Measurements from ENCODE around the gene DEGS1.
A peak's percentile ranks its signal among the peaks of the same experiment; 100 is the strongest.

Gene DEGS1

DNA sequence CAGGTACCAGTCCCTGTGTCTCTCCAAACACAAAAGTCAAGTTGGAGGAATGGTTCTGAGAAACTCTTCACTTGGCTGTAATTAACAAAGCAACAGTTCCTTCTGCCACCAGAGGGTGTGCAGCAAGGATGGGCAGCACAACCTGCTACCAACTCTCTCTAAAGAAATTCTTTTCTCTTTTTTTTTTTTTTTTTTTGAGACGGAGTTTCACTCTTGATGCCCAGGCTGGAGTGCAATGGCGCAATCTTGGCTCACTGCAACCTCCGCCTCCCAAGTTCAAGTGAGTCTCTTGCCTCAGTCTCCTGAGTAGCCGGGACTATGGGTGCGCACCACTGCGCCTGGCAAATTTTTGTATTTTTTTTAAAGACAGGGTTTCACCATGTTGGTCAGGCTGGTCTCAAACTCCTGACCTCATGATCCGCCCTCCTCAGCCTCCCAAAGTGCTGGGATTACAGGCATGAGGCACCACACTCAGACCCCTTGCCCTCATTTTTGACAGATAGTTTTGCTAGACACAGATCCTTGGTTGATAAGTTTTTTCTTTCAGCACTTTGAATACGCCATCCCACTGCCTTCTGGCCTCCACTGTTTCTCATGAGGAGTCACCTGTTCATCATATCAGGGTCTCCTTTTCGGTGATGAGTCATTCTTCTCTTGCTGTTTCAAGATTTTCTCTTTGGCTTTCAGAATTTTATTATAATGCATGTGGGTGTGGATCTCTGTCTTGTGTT, 12.1 kb upstream of the DEGS1 start:
- Histone ChIP-seq H3K9me3 (ENCODE audit: control insufficient read depth, insufficient read depth, low read length) (no peaks in the 10 kb centered on the region), H3K36me3 (ENCODE audit: control insufficient read depth, low read length) (no peaks in the 10 kb centered on the region), H3K27ac (ENCODE audit: low read depth, low read length) (no peak overlapping the region), H3K4me2 (ENCODE audit: low read length) (no peak overlapping the region), H3K27me3 (ENCODE audit: control insufficient read depth, low read length) (no peaks in the 10 kb centered on the region), H3K4me1 (ENCODE audit: control insufficient read depth, low read length) (peaks cover 32% of the 10 kb centered on the region), H4K20me1 (ENCODE audit: control insufficient read depth, insufficient read depth, low read depth, low read length) (no peaks in the 10 kb centered on the region), H3F3A (ENCODE audit: control insufficient read depth, insufficient read depth) (0 out of 2 replicates have a peak, but pooled peaks cover 3% of the 10 kb centered on the region), H3K79me2 (ENCODE audit: control insufficient read depth, low read length) (no peaks in the 10 kb centered on the region), H3K4me3 (ENCODE audit: low read length) (no peak overlapping the region), H3K9me2 (replicated peaks; ENCODE audit: control insufficient read depth, low read length) (no peaks in the 10 kb centered on the region)
- TF ChIP-seq EZH2phosphoT487 (IDR thresholded peaks at IDR 0.05; ENCODE audit: borderline replicate concordance, low read length) = no peak
- TF ChIP-seq, protein P1, sequence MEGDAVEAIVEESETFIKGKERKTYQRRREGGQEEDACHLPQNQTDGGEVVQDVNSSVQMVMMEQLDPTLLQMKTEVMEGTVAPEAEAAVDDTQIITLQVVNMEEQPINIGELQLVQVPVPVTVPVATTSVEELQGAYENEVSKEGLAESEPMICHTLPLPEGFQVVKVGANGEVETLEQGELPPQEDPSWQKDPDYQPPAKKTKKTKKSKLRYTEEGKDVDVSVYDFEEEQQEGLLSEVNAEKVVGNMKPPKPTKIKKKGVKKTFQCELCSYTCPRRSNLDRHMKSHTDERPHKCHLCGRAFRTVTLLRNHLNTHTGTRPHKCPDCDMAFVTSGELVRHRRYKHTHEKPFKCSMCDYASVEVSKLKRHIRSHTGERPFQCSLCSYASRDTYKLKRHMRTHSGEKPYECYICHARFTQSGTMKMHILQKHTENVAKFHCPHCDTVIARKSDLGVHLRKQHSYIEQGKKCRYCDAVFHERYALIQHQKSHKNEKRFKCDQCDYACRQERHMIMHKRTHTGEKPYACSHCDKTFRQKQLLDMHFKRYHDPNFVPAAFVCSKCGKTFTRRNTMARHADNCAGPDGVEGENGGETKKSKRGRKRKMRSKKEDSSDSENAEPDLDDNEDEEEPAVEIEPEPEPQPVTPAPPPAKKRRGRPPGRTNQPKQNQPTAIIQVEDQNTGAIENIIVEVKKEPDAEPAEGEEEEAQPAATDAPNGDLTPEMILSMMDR (IDR thresholded peaks at IDR 0.05; ENCODE audit: low read depth, low read length, poor library complexity, severe bottlenecking) = peak; percentile 55

GRCh38 chr1:224172229-224172628, 10.8 kb upstream of the DEGS1 start:
- no peaks in the 10 kb centered on the region for H3K36me3 ChIP-seq (ENCODE audit: control insufficient read depth, low read length)
- no peak overlapping the region for H3K27ac ChIP-seq (ENCODE audit: low read depth, low read length)
- H3K4me1 ChIP-seq (ENCODE audit: control insufficient read depth, low read length) = peaks cover 32% of the 10 kb centered on the region
- no peaks in the 10 kb centered on the region for H3F3A ChIP-seq (ENCODE audit: control insufficient read depth, insufficient read depth)
- H3K27me3 ChIP-seq (ENCODE audit: control insufficient read depth, low read length) = no peaks in the 10 kb centered on the region
- TF ChIP-seq EZH2phosphoT487 (IDR thresholded peaks at IDR 0.05; ENCODE audit: borderline replicate concordance, low read length) = no peak
- TF ChIP-seq, protein P1 (IDR thresholded peaks at IDR 0.05; ENCODE audit: low read depth, low read length, poor library complexity, severe bottlenecking) = no peak
- H3K4me2 ChIP-seq (ENCODE audit: low read length) = no peak overlapping the region
- H3K9me2 ChIP-seq (replicated peaks; ENCODE audit: control insufficient read depth, low read length) = no peaks in the 10 kb centered on the region
- H4K20me1 ChIP-seq (ENCODE audit: control insufficient read depth, insufficient read depth, low read depth, low read length) = no peaks in the 10 kb centered on the region
- H3K9me3 ChIP-seq (ENCODE audit: control insufficient read depth, insufficient read depth, low read length) = no peaks in the 10 kb centered on the region
- H3K79me2 ChIP-seq (ENCODE audit: control insufficient read depth, low read length) = no peaks in the 10 kb centered on the region
- no peak overlapping the region for H3K4me3 ChIP-seq (ENCODE audit: low read length)

DNA sequence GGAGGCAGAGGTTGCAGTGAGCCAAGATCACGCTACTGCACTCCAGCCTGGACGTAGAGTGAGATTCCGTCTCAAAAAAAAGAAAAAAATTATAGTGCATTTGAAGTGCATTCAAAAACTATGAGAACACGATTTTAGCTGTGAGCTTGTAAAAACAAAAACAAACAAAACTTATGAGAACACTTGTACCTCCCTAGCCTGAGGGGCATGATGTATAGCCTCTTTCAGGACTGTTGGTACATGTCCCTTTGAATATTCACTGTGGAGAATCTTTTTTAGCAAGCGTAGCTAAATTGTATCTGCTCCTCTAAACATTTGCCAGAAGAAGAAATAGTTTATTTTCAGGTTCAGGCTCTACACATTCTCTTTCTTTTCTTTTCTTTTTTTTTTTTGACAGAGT, 9.5 kb upstream of the DEGS1 start:
- H3K9me2 ChIP-seq (replicated peaks; ENCODE audit: control insufficient read depth, low read length) = no peaks in the 10 kb centered on the region
- H3K27ac ChIP-seq (ENCODE audit: low read depth, low read length) = no peak overlapping the region
- no peak overlapping the region for H3K4me2 ChIP-seq (ENCODE audit: low read length)
- peaks cover 31% of the 10 kb centered on the region for H3K4me1 ChIP-seq (ENCODE audit: control insufficient read depth, low read length)
- no peaks in the 10 kb centered on the region for H3K27me3 ChIP-seq (ENCODE audit: control insufficient read depth, low read length)
- H3K9me3 ChIP-seq (ENCODE audit: control insufficient read depth, insufficient read depth, low read length) = no peaks in the 10 kb centered on the region
- no peaks in the 10 kb centered on the region for H3F3A ChIP-seq (ENCODE audit: control insufficient read depth, insufficient read depth)
- H3K4me3 ChIP-seq (ENCODE audit: low read length) = no peak overlapping the region
- H3K79me2 ChIP-seq (ENCODE audit: control insufficient read depth, low read length) = no peaks in the 10 kb centered on the region
- H4K20me1 ChIP-seq (ENCODE audit: control insufficient read depth, insufficient read depth, low read depth, low read length) = no peaks in the 10 kb centered on the region
- TF ChIP-seq, protein P1 (IDR thresholded peaks at IDR 0.05; ENCODE audit: low read depth, low read length, poor library complexity, severe bottlenecking) = no peak
- TF ChIP-seq EZH2phosphoT487 (IDR thresholded peaks at IDR 0.05; ENCODE audit: borderline replicate concordance, low read length) = no peak
- no peaks in the 10 kb centered on the region for H3K36me3 ChIP-seq (ENCODE audit: control insufficient read depth, low read length)
